ENCODE results near the gene MYBBP1A.

DNA sequence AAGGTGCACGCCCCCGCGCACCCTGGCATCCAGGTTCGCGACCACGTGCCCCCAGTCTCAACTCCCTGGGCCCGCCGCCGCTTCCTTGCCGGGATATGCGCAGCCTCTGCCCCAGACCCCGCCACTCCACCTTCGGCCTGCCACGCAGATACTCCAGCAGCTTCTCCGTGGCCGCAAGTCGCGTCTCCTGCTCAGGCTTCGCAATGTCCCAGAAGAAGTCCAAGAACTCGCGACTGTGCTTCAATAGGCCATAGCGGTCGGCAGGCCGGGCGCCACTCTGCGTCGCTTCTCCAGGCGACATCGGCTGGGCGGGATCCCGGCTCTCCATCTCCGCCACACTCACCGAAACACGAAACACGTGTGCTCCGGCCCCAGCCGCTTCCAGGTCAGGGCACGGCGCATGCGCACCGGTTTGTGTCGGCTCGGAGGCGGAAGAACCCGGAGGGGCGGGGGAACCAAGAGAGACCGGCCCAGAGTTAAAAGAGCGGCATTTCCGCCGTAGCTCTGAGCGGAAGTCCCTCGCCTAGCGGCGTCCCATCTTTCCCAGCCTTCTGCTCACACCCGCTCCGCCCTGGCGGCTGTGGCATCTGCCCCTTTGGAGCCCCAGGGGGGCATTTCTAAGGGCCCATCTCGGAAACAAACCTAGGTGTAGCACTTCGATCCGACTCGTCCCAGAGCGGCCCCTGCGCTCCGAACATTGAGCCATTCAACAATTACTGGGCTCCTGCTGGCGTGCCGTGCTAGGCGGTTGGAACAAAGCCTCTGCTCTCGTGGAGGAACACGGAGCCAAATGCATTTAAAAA lies at the start of gene MYBBP1A:
- TF ChIP-seq, protein P1, sequence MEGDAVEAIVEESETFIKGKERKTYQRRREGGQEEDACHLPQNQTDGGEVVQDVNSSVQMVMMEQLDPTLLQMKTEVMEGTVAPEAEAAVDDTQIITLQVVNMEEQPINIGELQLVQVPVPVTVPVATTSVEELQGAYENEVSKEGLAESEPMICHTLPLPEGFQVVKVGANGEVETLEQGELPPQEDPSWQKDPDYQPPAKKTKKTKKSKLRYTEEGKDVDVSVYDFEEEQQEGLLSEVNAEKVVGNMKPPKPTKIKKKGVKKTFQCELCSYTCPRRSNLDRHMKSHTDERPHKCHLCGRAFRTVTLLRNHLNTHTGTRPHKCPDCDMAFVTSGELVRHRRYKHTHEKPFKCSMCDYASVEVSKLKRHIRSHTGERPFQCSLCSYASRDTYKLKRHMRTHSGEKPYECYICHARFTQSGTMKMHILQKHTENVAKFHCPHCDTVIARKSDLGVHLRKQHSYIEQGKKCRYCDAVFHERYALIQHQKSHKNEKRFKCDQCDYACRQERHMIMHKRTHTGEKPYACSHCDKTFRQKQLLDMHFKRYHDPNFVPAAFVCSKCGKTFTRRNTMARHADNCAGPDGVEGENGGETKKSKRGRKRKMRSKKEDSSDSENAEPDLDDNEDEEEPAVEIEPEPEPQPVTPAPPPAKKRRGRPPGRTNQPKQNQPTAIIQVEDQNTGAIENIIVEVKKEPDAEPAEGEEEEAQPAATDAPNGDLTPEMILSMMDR (IDR thresholded peaks at IDR 0.05) = no peak
- TF ChIP-seq POLR2A (IDR thresholded peaks at IDR 0.05) (peak in 1 of 2 donors; percentile 57), POLR2AphosphoS5 (IDR thresholded peaks at IDR 0.05) (peak in 1 of 3 donors; percentile 23)
